Rectal smooth muscle tissue (tissue), 1 donor: ENCODE results near the gene SRRM5.
"Not testable (repeated sequence)": the region's sequence is repeated elsewhere in the genome, so short reads cannot be mapped to it uniquely, and the experiment has no call there.

Experiments
- H3K27ac ChIP-seq: one replicate; pipeline ENCODE4 v1.7.0; 2013; ENCODE audit warnings: low read depth, low read length, inconsistent platforms
- H3K27me3 ChIP-seq: one replicate; pipeline ENCODE4 v1.7.0; 2013; ENCODE audit warnings: low read length; ENCODE audit not compliant: control insufficient read depth, insufficient read depth
- H3K36me3 ChIP-seq: one replicate; pipeline ENCODE4 v1.7.0; 2013; ENCODE audit warnings: low read length; ENCODE audit not compliant: control insufficient read depth, insufficient read depth
- H3K4me1 ChIP-seq: one replicate; pipeline ENCODE4 v1.7.0; 2013; ENCODE audit warnings: low read length; ENCODE audit not compliant: control insufficient read depth, insufficient read depth
- H3K4me3 ChIP-seq: one replicate; pipeline ENCODE4 v1.7.0; 2013; ENCODE audit warnings: low read length
- H3K9ac ChIP-seq: one replicate; pipeline ENCODE4 v1.7.0; 2013; ENCODE audit warnings: low read length

The SRRM5 gene

DNA sequence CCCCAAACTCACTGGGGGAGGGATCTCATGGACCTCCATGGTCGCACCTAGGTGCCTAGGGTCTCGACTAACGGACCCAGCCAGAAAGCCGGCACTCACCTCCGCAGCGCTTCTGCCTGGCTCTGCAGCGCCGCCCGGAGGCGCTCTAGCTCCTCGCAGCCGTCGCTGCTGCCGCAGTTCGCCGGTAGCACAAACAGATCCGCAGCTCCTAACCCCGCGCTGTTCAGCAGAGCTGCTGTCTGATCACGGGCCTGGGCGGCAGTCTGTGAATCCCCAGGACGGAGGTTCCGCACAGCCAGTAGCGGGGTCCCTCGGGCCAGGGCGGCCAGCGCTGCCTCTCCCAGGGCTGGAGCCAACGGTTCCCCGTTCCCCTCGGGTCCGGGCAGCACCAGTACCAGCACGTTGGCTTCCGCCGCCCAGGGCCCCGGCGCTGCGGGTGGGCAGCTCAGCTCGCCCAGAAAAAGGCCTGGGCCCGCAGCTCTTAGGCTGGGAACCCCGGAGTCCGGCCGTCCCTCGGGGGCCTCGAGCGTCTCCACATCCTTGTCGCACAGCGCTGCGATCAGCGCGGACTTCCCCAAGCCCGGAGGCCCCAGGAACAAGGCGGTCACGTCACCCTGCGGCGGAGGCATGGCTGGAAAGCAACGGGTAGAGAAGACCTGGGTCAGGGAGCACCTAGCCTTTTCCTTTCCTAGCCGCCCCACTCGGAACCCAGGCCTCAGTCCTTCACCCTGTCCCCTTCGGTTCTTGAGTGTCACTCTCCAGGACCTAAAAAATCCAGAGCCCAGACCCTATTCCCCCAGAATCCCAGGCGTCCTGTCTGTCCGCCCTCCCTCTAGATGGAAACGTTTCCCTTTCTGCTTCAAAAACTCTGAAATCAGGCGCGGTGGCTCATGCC is 16.9 kb upstream of the SRRM5 start:
- no peaks in the 10 kb centered on the region for H3K27me3 ChIP-seq
- H3K4me1 ChIP-seq: peaks cover 13% of the 10 kb centered on the region
- peak overlapping the region; percentile 81 for H3K27ac ChIP-seq
- peaks cover 20% of the 10 kb centered on the region for H3K36me3 ChIP-seq
- peak overlapping the region; percentile 35 for H3K9ac ChIP-seq
- H3K4me3 ChIP-seq: peak overlapping the region; percentile 62

DNA sequence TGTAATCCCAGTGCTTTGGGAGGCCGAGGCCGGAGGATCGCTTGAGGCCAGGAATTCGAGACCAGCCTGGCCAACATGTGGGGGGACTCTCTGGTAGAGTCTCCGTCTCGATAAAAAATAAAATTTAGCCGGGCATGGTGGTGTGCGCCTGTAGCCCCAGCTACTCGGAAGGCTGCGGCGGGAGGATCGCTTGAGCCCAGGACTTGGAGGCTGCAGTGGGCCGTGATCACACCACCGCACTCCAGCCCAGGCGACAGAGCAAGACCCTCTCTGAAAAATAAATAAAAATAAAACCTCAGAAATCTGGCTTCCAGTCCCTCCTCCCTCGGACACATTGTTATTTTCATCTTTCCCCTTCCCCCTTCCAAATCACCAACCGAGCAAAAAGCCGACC is 16.3 kb upstream of the SRRM5 start:
- H3K36me3 ChIP-seq: peaks cover 20% of the 10 kb centered on the region
- peak overlapping the region; percentile 81 for H3K27ac ChIP-seq
- peak overlapping the region; percentile 62 for H3K4me3 ChIP-seq
- peak overlapping the region; percentile 35 for H3K9ac ChIP-seq
- H3K4me1 ChIP-seq: peaks cover 13% of the 10 kb centered on the region
- no peaks in the 10 kb centered on the region for H3K27me3 ChIP-seq

DNA sequence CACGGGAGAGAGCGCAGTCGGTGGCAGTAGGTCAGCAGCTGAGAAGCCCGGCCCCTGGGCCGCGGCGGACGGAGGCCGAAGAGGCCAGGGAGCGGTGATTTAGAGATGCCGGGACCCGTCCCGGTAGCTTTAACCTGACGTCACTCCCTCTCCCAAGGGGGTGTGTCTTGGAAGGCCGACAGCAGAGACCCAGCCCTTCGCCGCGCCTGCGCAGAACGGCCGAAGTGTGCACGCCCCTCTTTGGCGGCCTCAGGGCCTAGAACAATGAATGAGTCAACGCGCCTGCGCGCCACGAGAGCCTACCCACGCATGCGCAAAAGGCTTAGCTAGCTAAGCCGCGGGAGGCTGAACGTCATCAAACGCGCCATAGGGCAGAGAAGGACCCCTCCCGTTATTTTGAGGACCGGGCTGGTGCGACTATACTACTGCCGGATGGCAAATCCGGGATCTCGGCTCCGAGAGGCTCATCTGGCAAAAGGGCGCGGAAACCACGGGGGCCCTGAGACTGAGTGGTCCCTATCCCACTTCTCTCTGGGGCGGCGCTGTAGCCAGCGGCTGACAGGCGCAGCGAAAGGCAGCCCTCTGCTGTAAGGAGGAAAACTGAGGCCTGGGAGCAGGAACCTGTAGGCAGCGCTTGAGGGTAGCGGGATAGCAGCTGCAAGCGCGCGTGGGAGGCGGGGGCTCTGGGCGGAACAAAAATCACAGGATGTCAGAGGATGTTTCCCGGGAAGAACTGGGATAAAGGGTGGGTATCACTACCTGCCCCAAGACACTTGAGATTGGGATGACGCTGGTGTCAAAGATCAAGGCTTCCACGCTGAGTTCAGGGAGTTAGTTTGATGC is 15.7 kb upstream of the SRRM5 start, which contains the start of the genes IRGQ and ZNF576:
IRGQ (minus strand) TSS at position 136 of the 843 bp plus-strand sequence. CDS start 796 bp downstream, outside the sequence.
ZNF576 (plus strand) TSS at position 597 of the 843 bp plus-strand sequence. CDS start 514 bp downstream, outside the sequence.
- H3K9ac ChIP-seq: peak within 1 kb of the TSS; percentile 92
- H3K4me3 ChIP-seq: peak within 1 kb of the TSS; percentile 76
- peaks cover 13% of the 10 kb centered on the region for H3K4me1 ChIP-seq
- peak within 1 kb of the TSS; percentile 100 for H3K27ac ChIP-seq
- H3K36me3 ChIP-seq: peaks cover 21% of the 10 kb centered on the region
- H3K27me3 ChIP-seq: no peaks in the 10 kb centered on the region

DNA sequence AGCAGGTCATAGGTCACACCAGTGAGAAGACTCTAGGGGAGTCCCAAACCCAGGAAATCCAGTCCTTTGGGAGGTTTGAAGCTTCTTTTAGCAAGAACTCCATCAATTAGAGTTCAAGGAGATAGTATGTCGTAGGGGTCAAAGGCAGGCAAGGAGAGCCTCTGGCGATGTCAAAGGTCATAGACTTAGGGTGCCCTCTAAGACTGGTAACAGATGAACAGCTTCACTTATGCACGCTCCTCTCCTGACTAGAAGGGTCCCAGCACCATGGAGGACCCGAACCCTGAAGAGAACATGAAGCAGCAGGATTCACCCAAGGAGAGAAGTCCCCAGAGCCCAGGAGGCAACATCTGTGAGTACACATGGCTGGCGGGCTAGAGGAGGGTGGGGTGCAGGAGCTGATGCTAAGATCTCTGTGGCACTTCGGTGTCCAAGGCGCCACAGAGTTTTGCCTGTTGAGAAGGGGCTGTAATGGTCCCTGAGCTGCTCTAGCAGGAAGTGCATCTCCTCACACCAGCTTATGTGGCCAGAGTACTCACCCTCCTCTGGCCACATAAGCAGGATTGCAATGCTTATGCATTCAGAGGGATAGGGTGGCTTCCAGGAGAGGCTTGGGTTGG is 14.9 kb upstream of the SRRM5 start:
- peaks cover 24% of the 10 kb centered on the region for H3K36me3 ChIP-seq
- H3K9ac ChIP-seq: peak overlapping the region; percentile 92
- H3K27ac ChIP-seq: peak overlapping the region; percentile 100
- H3K4me1 ChIP-seq: peaks cover 13% of the 10 kb centered on the region
- peak overlapping the region; percentile 76 for H3K4me3 ChIP-seq
- H3K27me3 ChIP-seq: no peaks in the 10 kb centered on the region

DNA sequence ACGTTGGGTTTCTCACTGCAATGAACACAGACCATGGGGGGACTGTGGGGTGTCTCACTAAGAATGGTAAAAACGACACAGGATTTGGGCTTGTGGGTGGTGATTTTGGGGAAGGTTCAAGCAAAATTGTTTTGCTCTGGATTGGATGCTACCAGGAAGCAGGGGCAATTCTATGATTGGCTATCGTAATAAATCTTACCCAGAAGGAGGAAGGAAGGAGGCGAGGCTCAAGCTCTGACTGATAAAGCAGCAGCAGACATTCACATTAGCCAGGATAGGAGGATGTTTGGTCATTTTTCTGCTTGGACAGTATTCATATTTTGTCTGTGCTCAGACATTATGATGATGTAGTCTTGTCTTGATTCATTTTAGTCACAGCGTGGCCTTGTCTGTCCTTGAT is 14.0 kb upstream of the SRRM5 start:
- H3K27ac ChIP-seq: no peak overlapping the region
- H3K4me1 ChIP-seq: peaks cover 13% of the 10 kb centered on the region
- H3K36me3 ChIP-seq: peaks cover 26% of the 10 kb centered on the region
- no peak overlapping the region for H3K9ac ChIP-seq
- no peak overlapping the region for H3K4me3 ChIP-seq
- no peaks in the 10 kb centered on the region for H3K27me3 ChIP-seq

DNA sequence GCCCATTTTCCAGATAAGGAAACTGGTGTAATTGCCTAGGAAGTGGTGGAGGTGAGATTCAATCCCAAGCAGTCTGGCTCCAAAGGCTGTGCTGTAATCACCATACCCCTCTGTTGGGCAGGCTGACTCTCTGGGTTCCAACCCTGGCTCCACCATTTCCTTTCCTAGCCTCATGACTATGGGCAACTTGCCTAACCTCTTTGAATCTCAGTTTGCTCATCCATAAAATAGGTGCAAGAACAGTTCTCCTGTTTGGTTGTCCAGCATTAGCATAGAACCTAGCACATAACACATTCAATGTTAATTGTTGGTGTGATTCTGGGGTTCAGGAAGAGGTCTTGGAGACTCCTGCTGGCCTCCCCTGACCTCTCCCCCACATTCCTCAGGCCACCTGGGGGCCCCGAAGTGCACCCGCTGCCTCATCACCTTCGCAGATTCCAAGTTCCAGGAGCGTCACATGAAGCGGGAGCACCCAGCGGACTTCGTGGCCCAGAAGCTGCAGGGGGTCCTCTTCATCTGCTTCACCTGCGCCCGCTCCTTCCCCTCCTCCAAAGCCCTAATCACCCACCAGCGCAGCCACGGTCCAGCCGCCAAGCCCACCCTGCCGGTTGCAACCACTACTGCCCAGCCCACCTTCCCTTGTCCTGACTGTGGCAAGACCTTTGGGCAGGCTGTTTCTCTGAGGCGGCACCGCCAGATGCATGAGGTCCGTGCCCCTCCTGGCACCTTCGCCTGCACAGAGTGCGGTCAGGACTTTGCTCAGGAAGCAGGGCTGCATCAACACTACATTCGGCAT is 13.2 kb upstream of the SRRM5 start:
- H3K4me3 ChIP-seq: no peak overlapping the region
- peaks cover 13% of the 10 kb centered on the region for H3K4me1 ChIP-seq
- H3K27ac ChIP-seq: no peak overlapping the region
- peaks cover 26% of the 10 kb centered on the region for H3K36me3 ChIP-seq
- H3K9ac ChIP-seq: no peak overlapping the region
- H3K27me3 ChIP-seq: no peaks in the 10 kb centered on the region

DNA sequence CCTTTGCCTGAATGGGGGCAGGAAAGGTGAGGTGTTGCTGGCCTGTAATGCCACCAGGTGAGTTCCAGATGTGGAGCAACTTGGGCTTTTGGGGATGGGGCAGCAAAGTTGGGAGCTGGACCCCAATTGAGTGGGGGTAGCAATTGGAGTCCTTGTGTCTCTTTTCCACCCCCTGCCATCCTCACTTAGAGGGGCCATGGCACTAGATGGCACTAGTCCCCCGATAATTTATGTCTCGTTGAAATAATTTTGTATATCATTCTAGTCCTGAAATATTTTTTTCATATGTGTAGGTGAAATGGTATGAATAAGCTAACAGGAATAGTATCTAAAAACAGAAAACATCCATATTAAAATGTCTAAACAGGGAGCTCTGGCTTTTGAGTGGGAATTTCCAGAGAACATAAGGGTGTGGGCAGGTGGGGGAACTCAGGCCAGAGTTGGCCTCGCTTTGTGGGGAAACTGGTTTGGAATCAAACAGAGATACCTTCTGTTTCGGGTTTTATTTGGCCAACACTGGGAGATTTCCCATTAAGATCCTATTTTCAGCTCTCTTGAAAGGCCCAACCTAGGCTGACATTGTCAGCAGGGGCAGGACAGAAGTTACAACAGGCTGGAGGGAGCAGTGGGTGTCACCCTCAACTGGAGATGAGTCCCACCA is 12.1 kb upstream of the SRRM5 start:
- peaks cover 10% of the 10 kb centered on the region for H3K4me1 ChIP-seq
- no peaks in the 10 kb centered on the region for H3K27me3 ChIP-seq
- no peak overlapping the region for H3K27ac ChIP-seq
- peaks cover 26% of the 10 kb centered on the region for H3K36me3 ChIP-seq
- no peak overlapping the region for H3K4me3 ChIP-seq
- no peak overlapping the region for H3K9ac ChIP-seq

DNA sequence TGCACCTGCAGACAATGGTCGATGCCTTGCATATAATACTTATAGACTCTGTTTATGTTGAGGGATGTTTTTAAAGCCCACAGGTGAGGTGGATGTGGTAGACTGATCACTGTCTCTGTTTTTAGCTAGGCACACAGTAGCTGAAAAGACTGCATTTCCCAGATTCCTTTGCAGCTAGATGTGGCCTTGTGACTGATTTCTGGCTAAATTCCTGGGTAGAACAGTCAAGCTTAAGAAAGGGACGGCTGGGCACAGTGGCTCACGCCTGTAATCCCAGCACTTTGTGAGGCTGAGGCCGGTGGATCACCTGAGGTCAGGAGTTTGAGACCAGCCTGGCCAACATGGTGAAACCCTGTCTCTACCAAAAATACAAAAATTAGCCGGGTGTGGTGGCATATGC is 11.6 kb upstream of the SRRM5 start:
- H3K27ac ChIP-seq, H3K4me1 ChIP-seq, H3K9ac ChIP-seq, H3K4me3 ChIP-seq, H3K27me3 ChIP-seq: not testable (repeated sequence)
- peaks cover 26% of the 10 kb centered on the region for H3K36me3 ChIP-seq

DNA sequence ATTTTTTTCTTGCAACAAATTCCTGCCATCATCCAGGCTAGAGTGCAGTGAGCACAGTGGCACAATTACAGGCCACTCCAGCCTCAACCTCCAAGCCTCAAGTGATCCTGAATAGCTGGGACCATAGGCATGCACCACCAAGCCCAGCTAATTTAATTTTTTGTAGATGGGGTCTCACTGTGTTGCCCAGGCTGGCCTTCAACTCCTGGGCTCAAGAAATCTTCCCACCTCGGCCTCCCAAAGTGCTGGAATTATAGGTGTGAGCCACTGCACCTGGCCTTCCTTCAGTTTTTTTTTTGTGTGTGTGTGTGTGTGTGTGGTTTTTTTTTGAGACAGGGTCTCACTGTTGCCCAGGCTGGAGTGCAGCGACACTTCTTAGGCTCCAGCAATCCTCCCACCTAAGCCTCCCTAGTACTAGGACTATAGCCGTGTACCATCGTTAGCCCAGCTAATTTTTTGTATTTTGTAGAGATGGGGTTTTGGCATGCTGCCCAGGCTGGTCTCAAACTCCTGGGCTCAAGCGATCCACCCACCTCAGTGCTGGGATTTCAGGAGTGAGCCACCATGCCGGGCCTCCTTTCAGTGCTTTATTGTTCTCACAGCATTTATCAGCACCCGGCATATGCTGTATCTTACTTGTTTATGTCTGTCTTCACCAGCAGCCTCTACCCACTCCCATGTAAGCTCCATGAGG is 5.9 kb upstream of the SRRM5 start:
- H3K4me1 ChIP-seq: no peaks in the 10 kb centered on the region
- no peak overlapping the region for H3K9ac ChIP-seq
- H3K27me3 ChIP-seq: no peaks in the 10 kb centered on the region
- H3K27ac ChIP-seq: no peak overlapping the region
- H3K4me3 ChIP-seq: no peak overlapping the region
- peaks cover 14% of the 10 kb centered on the region for H3K36me3 ChIP-seq

DNA sequence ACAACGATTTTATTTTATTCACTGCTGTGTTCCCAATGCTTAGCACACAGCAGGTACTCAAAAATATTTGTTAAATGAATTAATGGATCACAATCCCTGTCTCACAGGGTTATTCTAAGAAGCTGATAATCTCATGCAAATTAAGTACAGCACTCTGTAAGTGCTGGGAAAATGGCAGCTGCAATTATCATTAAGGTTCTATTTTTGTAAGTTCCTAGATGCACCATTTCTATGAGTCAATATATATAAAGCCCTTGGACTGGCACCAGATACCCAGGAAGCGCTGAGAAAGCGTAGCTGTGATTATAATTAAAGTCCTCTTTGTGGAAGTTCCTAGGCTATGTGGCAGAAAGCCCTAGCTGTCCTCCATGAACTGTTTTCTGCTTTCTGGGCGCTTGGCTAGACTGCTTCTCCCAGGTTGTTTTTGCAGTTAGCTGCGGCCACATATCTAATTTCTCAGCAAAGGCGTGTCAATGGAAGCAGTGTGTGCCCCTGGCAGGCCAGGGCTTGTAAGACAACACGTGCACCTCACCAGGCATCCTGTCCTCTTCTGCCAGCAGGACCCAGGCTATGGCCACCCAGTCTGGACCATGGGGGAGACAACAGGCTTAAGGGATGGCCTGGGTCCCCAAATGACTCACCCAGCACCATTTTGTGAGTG is 5.2 kb upstream of the SRRM5 start:
- H3K27ac ChIP-seq: no peak overlapping the region
- peaks cover 9% of the 10 kb centered on the region for H3K36me3 ChIP-seq
- H3K4me1 ChIP-seq: no peaks in the 10 kb centered on the region
- H3K4me3 ChIP-seq: no peak overlapping the region
- no peak overlapping the region for H3K9ac ChIP-seq
- H3K27me3 ChIP-seq: no peaks in the 10 kb centered on the region
